H1 (cell line): Measurements from ENCODE around the gene TFF2. TPM values are rescaled to one million over a fixed set of nuclear protein-coding genes. Genes with fewer than 3 reads are reported as not detected.

Experiments
- CTCF ChIA-PET: fragments of 300-600 bp; sonication (Branson Sonifier 250); formaldehyde crosslinking; loops from one replicate; lab custom pipeline; 2021; ENCODE audit not compliant: partially characterized antibody; lab: Charles Lee
- POLR2A ChIA-PET: fragments of 300-600 bp; sonication (Branson Sonifier 250); formaldehyde crosslinking; loops from one replicate; lab custom pipeline; 2021; ENCODE audit warnings: inconsistent platforms; ENCODE audit not compliant: partially characterized antibody; lab: Charles Lee
- DNase-seq, 2 experiments: peaks; one replicate each; pipeline versions ENCODE4 v3.0.0 to v3.0.0-alpha.2; 2010 to 2022; ENCODE audit warnings: low spot score in 2 of 2, low read depth in 1 of 2, mixed read lengths in 1 of 2
- FAIRE-seq: peaks from 2 replicates; lab custom pipeline; 2011; peaks lifted over from hg19 to GRCh38; lab: Jason Lieb, UNC
- H2AFZ ChIP-seq: 2 replicates; pipeline ENCODE4 v1.8.1; 2012; ENCODE audit warnings: low read length, inconsistent platforms
- H2AK5ac ChIP-seq: 2 replicates; pipeline ENCODE4 v1.6.1; 2013; ENCODE audit warnings: low read depth, low read length
- H2BK120ac ChIP-seq: replicated peaks from 2 replicates; pipeline ENCODE3; 2013; ENCODE audit warnings: low read depth, low read length, inconsistent platforms
- H2BK12ac ChIP-seq: 2 replicates; pipeline ENCODE4 v1.6.1; 2013; ENCODE audit warnings: low read depth, low read length
- H2BK15ac ChIP-seq: 2 replicates; pipeline ENCODE4 v1.6.1; 2013; ENCODE audit warnings: low read length
- H2BK20ac ChIP-seq: 2 replicates; pipeline ENCODE4 v1.6.1; 2013; ENCODE audit warnings: low read length
- H2BK5ac ChIP-seq: 2 replicates; pipeline ENCODE4 v1.6.1; 2013; ENCODE audit warnings: low read depth, low read length
- H3K14ac ChIP-seq: 2 replicates; pipeline ENCODE4 v1.6.1; 2013; ENCODE audit warnings: inconsistent platforms; ENCODE audit not compliant: insufficient read length
- H3K18ac ChIP-seq: 2 replicates; pipeline ENCODE4 v1.6.1; 2013; ENCODE audit warnings: low read length; ENCODE audit errors: extremely low read depth
- H3K23ac ChIP-seq: 2 replicates; pipeline ENCODE4 v1.6.1; 2013; ENCODE audit warnings: inconsistent platforms; ENCODE audit not compliant: insufficient read length
- H3K23me2 ChIP-seq: 2 replicates; pipeline ENCODE4 v1.6.1; 2013; ENCODE audit warnings: low read depth, low read length
- H3K27ac ChIP-seq: 2 replicates; pipeline ENCODE4 v1.6.1; 2011; ENCODE audit warnings: low read depth, low read length, inconsistent platforms
- H3K27me3 ChIP-seq, 4 experiments: replicated peaks in 1 of 4; 1 replicate in 1 of 4; 2 replicates in 3 of 4; pipeline versions ENCODE4 v1.6.1 to v1.8.1; 2011 to 2013; ENCODE audit warnings: low read length in 3 of 4, mild to moderate bottlenecking in 3 of 4, inconsistent platforms in 2 of 4, mixed read lengths in 2 of 4, moderate library complexity in 1 of 4; ENCODE audit not compliant: control insufficient read depth in 3 of 4, insufficient read depth in 3 of 4; ENCODE audit errors: extremely low read depth in 1 of 4
- H3K36me3 ChIP-seq, 4 experiments: 2 replicates each; pipeline versions ENCODE4 v1.6.1 to v1.8.1; 2011 to 2013; ENCODE audit warnings: mild to moderate bottlenecking in 4 of 4, low read length in 3 of 4, moderate library complexity in 2 of 4, control low read depth in 1 of 4, inconsistent platforms in 1 of 4; ENCODE audit not compliant: insufficient read depth in 4 of 4, control insufficient read depth in 2 of 4
- H3K4ac ChIP-seq: replicated peaks from 2 replicates; pipeline ENCODE3; 2013; ENCODE audit warnings: low read length, low read depth, mixed read lengths, inconsistent platforms; ENCODE audit not compliant: insufficient read length
- H3K4me1 ChIP-seq, 4 experiments: replicated peaks in 1 of 4; 1 replicate in 1 of 4; 2 replicates in 3 of 4; pipeline versions ENCODE4 v1.6.1 to v1.8.1; 2011 to 2013; ENCODE audit warnings: low read length in 3 of 4, inconsistent platforms in 2 of 4, mixed read lengths in 1 of 4; ENCODE audit not compliant: insufficient read depth in 4 of 4, control insufficient read depth in 3 of 4
- H3K4me2 ChIP-seq, 2 experiments: 2 replicates each; pipeline versions ENCODE4 v1.6.1 to v1.8.1; 2011 to 2013; ENCODE audit warnings: low read depth in 2 of 2, low read length in 2 of 2, control low read depth in 1 of 2, inconsistent platforms in 1 of 2, mild to moderate bottlenecking in 1 of 2; ENCODE audit not compliant: insufficient read depth in 1 of 2
- H3K4me3 ChIP-seq, 4 experiments: fragments of 200-600, 300-600 bp in 1 of 4; sonication (generic), shearing (Covaris generic), sonication (Bioruptor Twin) in 1 of 4; 2 replicates each; pipeline versions ENCODE4 v1.5.1 to v1.8.1; 2011 to 2016; ENCODE audit warnings: low read length in 4 of 4, low read depth in 3 of 4, control low read depth in 2 of 4, inconsistent platforms in 2 of 4, mild to moderate bottlenecking in 2 of 4, mixed read lengths in 1 of 4, moderate library complexity in 1 of 4; ENCODE audit not compliant: insufficient read depth in 2 of 4; ENCODE audit errors: extremely low read depth in 1 of 4
- H3K56ac ChIP-seq: replicated peaks from 2 replicates; pipeline ENCODE3; 2013; ENCODE audit warnings: low read depth, mild to moderate bottlenecking, mixed read lengths, low read length, inconsistent platforms; ENCODE audit not compliant: insufficient read length
- H3K79me1 ChIP-seq: 2 replicates; pipeline ENCODE4 v1.6.1; 2013; ENCODE audit warnings: low read depth, low read length, control low read depth
- H3K79me2 ChIP-seq, 2 experiments: 2 replicates each; pipeline versions ENCODE4 v1.6.1 to v1.8.1; 2012 to 2013; ENCODE audit warnings: low read length in 2 of 2, mild to moderate bottlenecking in 2 of 2, inconsistent platforms in 1 of 2; ENCODE audit not compliant: insufficient read depth in 2 of 2, control insufficient read depth in 1 of 2
- H3K9ac ChIP-seq, 4 experiments: replicated peaks in 1 of 4; 1 replicate in 1 of 4; 2 replicates in 3 of 4; pipeline versions ENCODE4 v1.6.1 to v1.8.1; 2011 to 2013; ENCODE audit warnings: low read depth in 3 of 4, low read length in 3 of 4, control low read depth in 2 of 4, mild to moderate bottlenecking in 2 of 4, moderate library complexity in 2 of 4, inconsistent platforms in 1 of 4; ENCODE audit errors: extremely low read depth in 1 of 4
- H3K9me3 ChIP-seq, 2 experiments: 2 replicates each; pipeline versions ENCODE4 v1.6.1 to v1.8.1; 2012 to 2013; ENCODE audit warnings: mild to moderate bottlenecking in 2 of 2, moderate library complexity in 2 of 2, control low read depth in 1 of 2, inconsistent platforms in 1 of 2, low read depth in 1 of 2, low read length in 1 of 2, mixed read lengths in 1 of 2; ENCODE audit not compliant: insufficient read depth in 2 of 2
- H4K20me1 ChIP-seq, 2 experiments: replicated peaks in 1 of 2; 2 replicates each; pipeline versions ENCODE3 to v1.8.1; 2011 to 2013; ENCODE audit warnings: inconsistent platforms in 2 of 2, low read length in 2 of 2, mild to moderate bottlenecking in 1 of 2; ENCODE audit not compliant: insufficient read depth in 2 of 2, control insufficient read depth in 1 of 2
- H4K5ac ChIP-seq: 2 replicates; pipeline ENCODE4 v1.6.1; 2013; ENCODE audit warnings: low read length, low read depth, mixed read lengths, inconsistent platforms; ENCODE audit not compliant: insufficient read length
- H4K8ac ChIP-seq: 2 replicates; pipeline ENCODE4 v1.8.0; 2013; ENCODE audit warnings: mild to moderate bottlenecking, moderate library complexity, low read length, inconsistent platforms; ENCODE audit not compliant: insufficient read depth; ENCODE audit errors: extremely low read depth
- H4K91ac ChIP-seq: replicated peaks from 2 replicates; pipeline ENCODE3; 2013; ENCODE audit warnings: low read length, mixed read lengths, inconsistent platforms; ENCODE audit not compliant: insufficient read length
- NANOG ChIP-seq: IDR thresholded peaks from 2 replicates; pipeline ENCODE4 v1.6.1; 2011; ENCODE audit warnings: low read length, low read depth, mild to moderate bottlenecking, inconsistent platforms; ENCODE audit not compliant: insufficient read depth, poor library complexity, severe bottlenecking
- SIRT6 ChIP-seq: IDR thresholded peaks from one replicate; pipeline ENCODE4 v1.7.1; 2012; ENCODE audit warnings: low read length, inconsistent platforms
- WGBS, 2 experiments: shearing (Covaris generic) in 1 of 2; methylation state at CpG; one replicate each; pipeline versions ENCODE4 v1.1.6 to v1.1.7; 2013 to 2015; ENCODE audit warnings: low lambda C conversion rate in 2 of 2, mixed read lengths in 2 of 2, inconsistent platforms in 1 of 2, low coverage in 1 of 2, missing lambda C conversion rate in 1 of 2; ENCODE audit not compliant: insufficient replicate concordance in 2 of 2, insufficient coverage in 1 of 2, insufficient read length in 1 of 2; ENCODE audit errors: extremely low coverage in 1 of 2, missing lambda C conversion rate in 1 of 2; 5-methylcytosine and 5-hydroxymethylcytosine counted together
- polyA plus RNA-seq, 7 experiments: library from polyadenylated mRNA; depleted of rRNA in 3 of 7; stranded (reverse) in 5 of 7; unstranded in 2 of 7; fragments of >200 nt in 5 of 7; fragments of 200-250 nt in 2 of 7; gene quantifications; 1 replicate in 5 of 7; 2 replicates in 1 of 7; 4 replicates in 1 of 7; pipeline versions ENCODE4 v1.2.1 to v1.2.3, GENCODE V29; 2011 to 2013; ENCODE audit warnings: missing spikeins in 2 of 7, mixed read lengths in 2 of 7
- total RNA-seq: library from RNA; stranded (reverse); fragmentation: NEBNext Ultra II Directional; extraction: Animal tissue kit (Norgen Biotek cat#: 25700); gene quantifications from 2 replicates; pipeline ENCODE4 v1.2.1, GENCODE V29; 2021

Gene TFF2
- total and polyA plus RNA-seq, 2 of the 8 experiments (the other 6 are each of a cell fraction or from before 2014, with no cell fraction given): not detected

DNA sequence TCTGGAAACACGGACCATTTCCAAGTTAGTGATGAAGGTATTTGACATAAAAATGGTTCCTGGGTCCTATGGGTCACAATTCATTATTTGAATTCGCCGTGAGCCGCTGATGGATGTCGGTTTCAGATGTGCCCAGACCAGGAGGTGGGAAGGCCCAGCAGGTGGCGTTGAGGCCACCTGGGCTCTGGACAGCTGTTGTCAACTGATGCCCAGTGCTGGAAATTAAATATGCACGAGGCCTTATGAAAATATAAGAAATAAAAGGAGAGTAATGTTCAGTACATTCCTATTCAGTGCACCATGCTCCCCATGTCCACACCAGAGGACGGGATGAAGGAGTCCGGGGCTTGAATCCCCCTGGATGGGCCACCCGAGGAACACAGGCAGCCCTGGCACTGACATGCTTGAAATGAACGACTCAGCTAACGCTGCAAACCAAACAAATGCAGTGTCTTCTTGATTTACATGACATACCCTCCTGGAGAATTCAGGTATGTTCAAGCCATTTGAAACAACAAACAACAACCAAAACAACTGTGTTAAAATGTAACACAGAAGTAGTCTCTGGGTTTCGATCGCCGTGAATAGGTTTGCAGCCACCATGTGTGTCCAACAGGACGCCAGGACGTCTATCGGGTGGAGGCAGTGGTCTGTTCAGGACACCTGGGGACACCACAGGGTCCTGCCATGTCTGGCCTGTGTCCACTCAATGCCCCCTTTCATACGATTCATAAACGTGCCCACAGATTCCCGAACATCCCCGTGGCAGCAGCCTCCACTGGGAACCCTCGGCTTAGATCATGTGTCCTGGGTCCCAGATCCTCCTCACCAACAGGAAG lies 41.7 kb downstream of the TFF2 start:
- Histone ChIP-seq H3K9me3 (no peaks in the 10 kb centered on the region), H2BK15ac (peak overlapping the region; percentile 61; the same call in 1 of the 2 replicates), H2BK20ac (0 out of 2 replicates have a peak overlapping the region, but pooled peaks have one; percentile 13), H2BK12ac (0 out of 2 replicates have a peak overlapping the region, but pooled peaks have one; percentile 62), H3K4me1 (peaks cover 4 to 14% (median 6%) of the 10 kb centered on the region in 4 experiments), H3K4me3 (no peak overlapping the region), H3K18ac (no peak overlapping the region), H3K27me3 (peaks cover 0 to 7% (median 3%) of the 10 kb centered on the region in 4 experiments; a peak in 2 of 7 replicates), H3K36me3 (no peaks in the 10 kb centered on the region), H4K91ac (no peak overlapping the region), H3K23me2 (no peaks in the 10 kb centered on the region; the same call in 1 of the 2 replicates), H2BK120ac (no peak overlapping the region), H3K56ac (no peak overlapping the region), H3K79me1 (no peaks in the 10 kb centered on the region), H3K14ac (no peak overlapping the region), H4K8ac (peak overlapping the region; percentile 76), H3K27ac (no peak overlapping the region), H2AFZ (peak overlapping the region; percentile 73; the same call in 1 of the 2 replicates), H2AK5ac (no peak overlapping the region), H3K9ac (no peak overlapping the region), H3K79me2 (no peaks in the 10 kb centered on the region), H3K4ac (no peak overlapping the region), H4K5ac (no peak overlapping the region), H3K4me2 (no peak overlapping the region), H4K20me1 (no peaks in the 10 kb centered on the region), H2BK5ac (no peak overlapping the region), H3K23ac (no peak overlapping the region)
- FAIRE-seq (no peak), DNase-seq (no peak)
- ChIA-PET CTCF (interaction anchor here (0.8 to 14.3 kb wide), 39 partner anchors 9 to 380 kb away, joined by 3 to 137 read pairs (median 4); no protein-coding TSS in a partner anchor), POLR2A (interaction anchor here (1.6 kb wide), 1 partner anchor 29 kb away, joined by 4 read pairs; no protein-coding TSS in a partner anchor)
- TF ChIP-seq SIRT6: no peak
- TF ChIP-seq NANOG: no peak
- 67% methylated on average over 23 of the region's 23 CpGs; no CpG with 5 or more reads in 1 of the 2 experiments for WGBS, 2 experiments
